ENCODE data around the gene PAK6. TPM values are rescaled to one million over a fixed set of nuclear protein-coding genes. Genes with fewer than 3 reads are reported as not detected.

Gene PAK6
- 0.26 and 0.78 TPM in 2 replicates for total RNA-seq

- H3K27me3 Mint-ChIP-seq (ENCODE audit: insufficient read depth) = peaks cover 19% of the 10 kb centered on the region
- H3K4me3 Mint-ChIP-seq = no peak within 1 kb of the TSS
- no peaks in the 10 kb centered on the region for H3K9me3 Mint-ChIP-seq
- intact Hi-C loops (cut with micrococcal nuclease) = no loop called here
- no peak for DNase-seq (ENCODE audit: low spot score)
- peaks cover 4% of the 10 kb centered on the region for H3K4me1 Mint-ChIP-seq (ENCODE audit: low read depth)
- H3K27ac Mint-ChIP-seq = no peak within 1 kb of the TSS
- H3K36me3 Mint-ChIP-seq (ENCODE audit: low read depth) = no peaks in the 10 kb centered on the region
Observed at GRCh38 chr15:40238532-40239403, at the start of gene PAK6. PAK6 (plus strand) TSS chr15:40239063; CDS start chr15:40264786, 25,723 bp downstream.

- DNase-seq (ENCODE audit: low spot score) = no peak
- no peaks in the 10 kb centered on the region for H3K27me3 Mint-ChIP-seq (ENCODE audit: insufficient read depth)
- H3K4me1 Mint-ChIP-seq (ENCODE audit: low read depth) = peaks cover 15% of the 10 kb centered on the region
- peaks cover 29% of the 10 kb centered on the region for H3K36me3 Mint-ChIP-seq (ENCODE audit: low read depth)
- H3K4me3 Mint-ChIP-seq = no peak overlapping the region
- no peaks in the 10 kb centered on the region for H3K9me3 Mint-ChIP-seq
- H3K27ac Mint-ChIP-seq = no peak overlapping the region
- intact Hi-C loops (cut with micrococcal nuclease) = no loop called here
Observed at GRCh38 chr15:40190591-40190990, 48.3 kb upstream of the PAK6 start.

- Mint-ChIP-seq H3K36me3 (ENCODE audit: low read depth) (peaks cover 39% of the 10 kb centered on the region), H3K4me1 (ENCODE audit: low read depth) (peaks cover 38% of the 10 kb centered on the region), H3K27ac (no peak overlapping the region), H3K27me3 (ENCODE audit: insufficient read depth) (no peaks in the 10 kb centered on the region), H3K4me3 (no peak overlapping the region), H3K9me3 (no peaks in the 10 kb centered on the region)
- no peak for DNase-seq (ENCODE audit: low spot score)
- intact Hi-C loops (cut with micrococcal nuclease) = no loop called here
Observed at GRCh38 chr15:40192942-40193341, 45.9 kb upstream of the PAK6 start.

GRCh38 chr15:40197434-40197833 lies 41.4 kb upstream of the PAK6 start:
- peak overlapping the region; percentile 55 for H3K4me3 Mint-ChIP-seq
- peak overlapping the region; percentile 46 for H3K27ac Mint-ChIP-seq
- H3K9me3 Mint-ChIP-seq = no peaks in the 10 kb centered on the region
- intact Hi-C loops (cut with micrococcal nuclease) = loop anchor here (5.0 kb wide), 2 partner anchors 35 to 160 kb away; partner anchors contain the start of genes BUB1B and SRP14
- no peaks in the 10 kb centered on the region for H3K27me3 Mint-ChIP-seq (ENCODE audit: insufficient read depth)
- H3K36me3 Mint-ChIP-seq (ENCODE audit: low read depth) = peaks cover 44% of the 10 kb centered on the region
- peaks cover 49% of the 10 kb centered on the region for H3K4me1 Mint-ChIP-seq (ENCODE audit: low read depth)
- no peak for DNase-seq (ENCODE audit: low spot score)

GRCh38 chr15:40198355-40199085 lies 40.3 kb upstream of the PAK6 start:
- no peaks in the 10 kb centered on the region for H3K9me3 Mint-ChIP-seq
- H3K4me1 Mint-ChIP-seq (ENCODE audit: low read depth) = peaks cover 45% of the 10 kb centered on the region
- peak overlapping the region; percentile 19 for H3K27ac Mint-ChIP-seq
- intact Hi-C loops (cut with micrococcal nuclease) = loop anchor here (5.0 kb wide), 2 partner anchors 36 to 161 kb away; partner anchors contain the start of genes BUB1B and SRP14
- DNase-seq (ENCODE audit: low spot score) = no peak
- H3K4me3 Mint-ChIP-seq = no peak overlapping the region
- H3K36me3 Mint-ChIP-seq (ENCODE audit: low read depth) = peaks cover 48% of the 10 kb centered on the region
- H3K27me3 Mint-ChIP-seq (ENCODE audit: insufficient read depth) = no peaks in the 10 kb centered on the region

- no peak overlapping the region for H3K4me3 Mint-ChIP-seq
- intact Hi-C loops (cut with micrococcal nuclease) = no loop called here
- DNase-seq (ENCODE audit: low spot score) = no peak
- H3K36me3 Mint-ChIP-seq (ENCODE audit: low read depth) = peaks cover 34% of the 10 kb centered on the region
- peaks cover 3% of the 10 kb centered on the region for H3K4me1 Mint-ChIP-seq (ENCODE audit: low read depth)
- H3K27ac Mint-ChIP-seq = no peak overlapping the region
- no peaks in the 10 kb centered on the region for H3K27me3 Mint-ChIP-seq (ENCODE audit: insufficient read depth)
- no peaks in the 10 kb centered on the region for H3K9me3 Mint-ChIP-seq
Observed at GRCh38 chr15:40204100-40204499, 34.8 kb upstream of the PAK6 start.

GRCh38 chr15:40217166-40217824 lies 21.6 kb upstream of the PAK6 start:
- Mint-ChIP-seq H3K36me3 (ENCODE audit: low read depth) (peaks cover 41% of the 10 kb centered on the region), H3K27me3 (ENCODE audit: insufficient read depth) (no peaks in the 10 kb centered on the region), H3K27ac (no peak overlapping the region), H3K4me3 (no peak overlapping the region), H3K9me3 (no peaks in the 10 kb centered on the region), H3K4me1 (ENCODE audit: low read depth) (no peaks in the 10 kb centered on the region)
- peak; percentile 38 for DNase-seq (ENCODE audit: low spot score)
- intact Hi-C loops (cut with micrococcal nuclease) = loop anchor here (1.0 to 10.0 kb wide), 5 partner anchors 57 to 430 kb away; no protein-coding TSS in a partner anchor

- H3K9me3 Mint-ChIP-seq = no peaks in the 10 kb centered on the region
- intact Hi-C loops (cut with micrococcal nuclease) = loop anchor here (5.0 to 10.0 kb wide), 2 partner anchors 118 to 205 kb away; no protein-coding TSS in a partner anchor
- DNase-seq (ENCODE audit: low spot score) = no peak
- peaks cover 33% of the 10 kb centered on the region for H3K36me3 Mint-ChIP-seq (ENCODE audit: low read depth)
- peaks cover 2% of the 10 kb centered on the region for H3K4me1 Mint-ChIP-seq (ENCODE audit: low read depth)
- no peaks in the 10 kb centered on the region for H3K27me3 Mint-ChIP-seq (ENCODE audit: insufficient read depth)
- H3K27ac Mint-ChIP-seq = no peak overlapping the region
- no peak overlapping the region for H3K4me3 Mint-ChIP-seq
Observed at GRCh38 chr15:40219801-40220200, 19.1 kb upstream of the PAK6 start.

GRCh38 chr15:40222131-40222530 lies 16.7 kb upstream of the PAK6 start:
- Mint-ChIP-seq H3K27me3 (ENCODE audit: insufficient read depth) (no peaks in the 10 kb centered on the region), H3K4me1 (ENCODE audit: low read depth) (peaks cover 21% of the 10 kb centered on the region), H3K27ac (no peak overlapping the region), H3K36me3 (ENCODE audit: low read depth) (peaks cover 35% of the 10 kb centered on the region), H3K9me3 (no peaks in the 10 kb centered on the region), H3K4me3 (no peak overlapping the region)
- intact Hi-C loops (cut with micrococcal nuclease) = no loop called here
- DNase-seq (ENCODE audit: low spot score) = no peak

GRCh38 chr15:40226736-40227135 lies 12.1 kb upstream of the PAK6 start:
- no peak overlapping the region for H3K4me3 Mint-ChIP-seq
- DNase-seq (ENCODE audit: low spot score) = no peak
- peaks cover 21% of the 10 kb centered on the region for H3K4me1 Mint-ChIP-seq (ENCODE audit: low read depth)
- no peaks in the 10 kb centered on the region for H3K27me3 Mint-ChIP-seq (ENCODE audit: insufficient read depth)
- H3K27ac Mint-ChIP-seq = peak overlapping the region; percentile 5
- H3K36me3 Mint-ChIP-seq (ENCODE audit: low read depth) = peaks cover 8% of the 10 kb centered on the region
- no peaks in the 10 kb centered on the region for H3K9me3 Mint-ChIP-seq
- intact Hi-C loops (cut with micrococcal nuclease) = no loop called here

GRCh38 chr15:40229316-40229715 lies 9.5 kb upstream of the PAK6 start:
- H3K36me3 Mint-ChIP-seq (ENCODE audit: low read depth) = peaks cover 6% of the 10 kb centered on the region
- no peak for DNase-seq (ENCODE audit: low spot score)
- peaks cover 21% of the 10 kb centered on the region for H3K4me1 Mint-ChIP-seq (ENCODE audit: low read depth)
- no peaks in the 10 kb centered on the region for H3K9me3 Mint-ChIP-seq
- H3K27me3 Mint-ChIP-seq (ENCODE audit: insufficient read depth) = no peaks in the 10 kb centered on the region
- no peak overlapping the region for H3K27ac Mint-ChIP-seq
- intact Hi-C loops (cut with micrococcal nuclease) = no loop called here
- H3K4me3 Mint-ChIP-seq = no peak overlapping the region

- Mint-ChIP-seq H3K36me3 (ENCODE audit: low read depth) (peaks cover 3% of the 10 kb centered on the region), H3K9me3 (no peaks in the 10 kb centered on the region), H3K4me3 (no peak overlapping the region), H3K27ac (no peak overlapping the region), H3K27me3 (ENCODE audit: insufficient read depth) (no peaks in the 10 kb centered on the region), H3K4me1 (ENCODE audit: low read depth) (peaks cover 17% of the 10 kb centered on the region)
- intact Hi-C loops (cut with micrococcal nuclease) = no loop called here
- DNase-seq (ENCODE audit: low spot score) = no peak
Observed at GRCh38 chr15:40229956-40230355, 8.9 kb upstream of the PAK6 start.

Data from activated T-helper 1 cell treated with anti-CD3 and anti-CD28 coated beads, Interleukin-12 subunit alpha, Interleukin-12 subunit beta, Interleukin-2, Interleukin-4 antibody, amounts not matched to agents 30 ng/mL and 10 ng/mL and 1 ng/mL, durations not matched to agents 14 hours and 24 hours and 36 hours (primary cell).